Measurements from ENCODE around the gene ERICH2.

Gene ERICH2

DNA sequence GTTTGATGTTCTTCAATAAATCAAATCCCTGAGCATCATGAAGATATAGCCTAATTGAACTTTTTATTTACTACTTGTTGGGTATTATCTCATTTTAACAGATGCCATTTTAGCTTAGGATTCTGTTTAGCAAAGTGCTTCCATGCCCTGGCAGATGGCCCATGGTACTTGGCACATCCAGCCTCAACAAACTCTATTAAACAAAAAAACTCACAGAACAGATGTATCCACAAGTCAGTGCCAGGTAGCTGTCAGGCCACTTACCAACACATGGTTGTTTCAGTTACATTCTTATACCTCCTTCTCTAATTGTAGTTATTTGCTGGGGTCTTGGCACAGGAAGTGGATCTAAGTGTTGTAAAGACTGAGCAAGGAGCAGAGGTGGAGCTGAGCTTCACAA, 76.1 kb downstream of the ERICH2 start:
- ATAC-seq: no peak; the same call in 2 of the 3 replicates
- TF ChIP-seq, protein P1, sequence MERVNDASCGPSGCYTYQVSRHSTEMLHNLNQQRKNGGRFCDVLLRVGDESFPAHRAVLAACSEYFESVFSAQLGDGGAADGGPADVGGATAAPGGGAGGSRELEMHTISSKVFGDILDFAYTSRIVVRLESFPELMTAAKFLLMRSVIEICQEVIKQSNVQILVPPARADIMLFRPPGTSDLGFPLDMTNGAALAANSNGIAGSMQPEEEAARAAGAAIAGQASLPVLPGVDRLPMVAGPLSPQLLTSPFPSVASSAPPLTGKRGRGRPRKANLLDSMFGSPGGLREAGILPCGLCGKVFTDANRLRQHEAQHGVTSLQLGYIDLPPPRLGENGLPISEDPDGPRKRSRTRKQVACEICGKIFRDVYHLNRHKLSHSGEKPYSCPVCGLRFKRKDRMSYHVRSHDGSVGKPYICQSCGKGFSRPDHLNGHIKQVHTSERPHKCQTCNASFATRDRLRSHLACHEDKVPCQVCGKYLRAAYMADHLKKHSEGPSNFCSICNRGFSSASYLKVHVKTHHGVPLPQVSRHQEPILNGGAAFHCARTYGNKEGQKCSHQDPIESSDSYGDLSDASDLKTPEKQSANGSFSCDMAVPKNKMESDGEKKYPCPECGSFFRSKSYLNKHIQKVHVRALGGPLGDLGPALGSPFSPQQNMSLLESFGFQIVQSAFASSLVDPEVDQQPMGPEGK (CRISPR knock-in tag; IDR thresholded peaks at IDR 0.05; ENCODE audit: borderline replicate concordance): no peak
- TF ChIP-seq, protein P2, sequence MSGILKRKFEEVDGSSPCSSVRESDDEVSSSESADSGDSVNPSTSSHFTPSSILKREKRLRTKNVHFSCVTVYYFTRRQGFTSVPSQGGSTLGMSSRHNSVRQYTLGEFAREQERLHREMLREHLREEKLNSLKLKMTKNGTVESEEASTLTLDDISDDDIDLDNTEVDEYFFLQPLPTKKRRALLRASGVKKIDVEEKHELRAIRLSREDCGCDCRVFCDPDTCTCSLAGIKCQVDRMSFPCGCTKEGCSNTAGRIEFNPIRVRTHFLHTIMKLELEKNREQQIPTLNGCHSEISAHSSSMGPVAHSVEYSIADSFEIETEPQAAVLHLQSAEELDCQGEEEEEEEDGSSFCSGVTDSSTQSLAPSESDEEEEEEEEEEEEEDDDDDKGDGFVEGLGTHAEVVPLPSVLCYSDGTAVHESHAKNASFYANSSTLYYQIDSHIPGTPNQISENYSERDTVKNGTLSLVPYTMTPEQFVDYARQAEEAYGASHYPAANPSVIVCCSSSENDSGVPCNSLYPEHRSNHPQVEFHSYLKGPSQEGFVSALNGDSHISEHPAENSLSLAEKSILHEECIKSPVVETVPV (CRISPR knock-in tag; IDR thresholded peaks at IDR 0.05): no peak
- TF ChIP-seq ESRRG (CRISPR knock-in tag; IDR thresholded peaks at IDR 0.05) (no peak), ZC3H10 (CRISPR knock-in tag; IDR thresholded peaks at IDR 0.05) (no peak), TOX (CRISPR knock-in tag; IDR thresholded peaks at IDR 0.05; ENCODE audit: borderline replicate concordance) (no peak), RARB (CRISPR knock-in tag; IDR thresholded peaks at IDR 0.05) (no peak), GLIS3 (CRISPR knock-in tag; IDR thresholded peaks at IDR 0.05) (no peak), OSR1 (CRISPR knock-in tag; IDR thresholded peaks at IDR 0.05) (no peak), BACH2 (CRISPR knock-in tag; IDR thresholded peaks at IDR 0.05; ENCODE audit: borderline replicate concordance) (no peak), ARNTL (CRISPR knock-in tag; IDR thresholded peaks at IDR 0.05; ENCODE audit: borderline replicate concordance, low read depth) (no peak)

DNA sequence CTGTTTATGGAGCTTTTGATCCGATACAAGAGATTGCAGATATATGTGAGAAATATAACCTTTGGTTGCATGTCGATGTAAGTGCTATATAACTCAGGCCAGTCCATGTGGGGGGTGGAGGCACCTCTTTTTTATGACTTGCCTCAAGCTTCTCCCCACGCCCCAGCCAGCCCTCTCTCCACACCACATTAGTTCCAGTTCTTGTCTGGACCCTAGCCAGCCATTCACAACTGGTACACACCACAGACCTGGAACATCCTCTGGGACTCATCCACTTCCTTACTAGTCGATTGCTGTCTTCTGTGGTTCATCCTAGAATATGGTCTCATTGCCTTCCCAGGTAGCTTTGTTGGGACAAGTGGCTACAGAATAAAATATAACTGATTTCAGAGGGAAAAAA, 77.5 kb downstream of the ERICH2 start:
- TF ChIP-seq RARB (CRISPR knock-in tag; IDR thresholded peaks at IDR 0.05) (no peak), GLIS3 (CRISPR knock-in tag; IDR thresholded peaks at IDR 0.05) (no peak), ESRRG (CRISPR knock-in tag; IDR thresholded peaks at IDR 0.05) (no peak), ZC3H10 (CRISPR knock-in tag; IDR thresholded peaks at IDR 0.05) (no peak), ZNF565 (CRISPR knock-in tag; conservative IDR thresholded peaks at IDR 0.05; ENCODE audit: low read depth) (no peak), CREB5 (CRISPR knock-in tag; IDR thresholded peaks at IDR 0.05; ENCODE audit: low read depth) (no peak), ISL1 (CRISPR knock-in tag; IDR thresholded peaks at IDR 0.05) (no peak), ZNF8 (CRISPR knock-in tag; IDR thresholded peaks at IDR 0.05) (no peak), BACH2 (CRISPR knock-in tag; IDR thresholded peaks at IDR 0.05; ENCODE audit: borderline replicate concordance) (no peak), TOX (CRISPR knock-in tag; IDR thresholded peaks at IDR 0.05; ENCODE audit: borderline replicate concordance) (no peak), ZFP3 (CRISPR knock-in tag; IDR thresholded peaks at IDR 0.05) (no peak), ARNTL (CRISPR knock-in tag; IDR thresholded peaks at IDR 0.05; ENCODE audit: borderline replicate concordance, low read depth) (no peak)
- TF ChIP-seq, protein P2 (CRISPR knock-in tag; IDR thresholded peaks at IDR 0.05): no peak
- TF ChIP-seq, protein P3, sequence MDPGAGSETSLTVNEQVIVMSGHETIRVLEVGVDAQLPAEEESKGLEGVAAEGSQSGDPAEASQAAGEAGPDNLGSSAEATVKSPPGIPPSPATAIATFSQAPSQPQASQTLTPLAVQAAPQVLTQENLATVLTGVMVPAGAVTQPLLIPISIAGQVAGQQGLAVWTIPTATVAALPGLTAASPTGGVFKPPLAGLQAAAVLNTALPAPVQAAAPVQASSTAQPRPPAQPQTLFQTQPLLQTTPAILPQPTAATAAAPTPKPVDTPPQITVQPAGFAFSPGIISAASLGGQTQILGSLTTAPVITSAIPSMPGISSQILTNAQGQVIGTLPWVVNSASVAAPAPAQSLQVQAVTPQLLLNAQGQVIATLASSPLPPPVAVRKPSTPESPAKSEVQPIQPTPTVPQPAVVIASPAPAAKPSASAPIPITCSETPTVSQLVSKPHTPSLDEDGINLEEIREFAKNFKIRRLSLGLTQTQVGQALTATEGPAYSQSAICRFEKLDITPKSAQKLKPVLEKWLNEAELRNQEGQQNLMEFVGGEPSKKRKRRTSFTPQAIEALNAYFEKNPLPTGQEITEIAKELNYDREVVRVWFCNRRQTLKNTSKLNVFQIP (CRISPR knock-in tag; IDR thresholded peaks at IDR 0.05; ENCODE audit: borderline replicate concordance, low read depth): no peak
- TF ChIP-seq, protein P4, sequence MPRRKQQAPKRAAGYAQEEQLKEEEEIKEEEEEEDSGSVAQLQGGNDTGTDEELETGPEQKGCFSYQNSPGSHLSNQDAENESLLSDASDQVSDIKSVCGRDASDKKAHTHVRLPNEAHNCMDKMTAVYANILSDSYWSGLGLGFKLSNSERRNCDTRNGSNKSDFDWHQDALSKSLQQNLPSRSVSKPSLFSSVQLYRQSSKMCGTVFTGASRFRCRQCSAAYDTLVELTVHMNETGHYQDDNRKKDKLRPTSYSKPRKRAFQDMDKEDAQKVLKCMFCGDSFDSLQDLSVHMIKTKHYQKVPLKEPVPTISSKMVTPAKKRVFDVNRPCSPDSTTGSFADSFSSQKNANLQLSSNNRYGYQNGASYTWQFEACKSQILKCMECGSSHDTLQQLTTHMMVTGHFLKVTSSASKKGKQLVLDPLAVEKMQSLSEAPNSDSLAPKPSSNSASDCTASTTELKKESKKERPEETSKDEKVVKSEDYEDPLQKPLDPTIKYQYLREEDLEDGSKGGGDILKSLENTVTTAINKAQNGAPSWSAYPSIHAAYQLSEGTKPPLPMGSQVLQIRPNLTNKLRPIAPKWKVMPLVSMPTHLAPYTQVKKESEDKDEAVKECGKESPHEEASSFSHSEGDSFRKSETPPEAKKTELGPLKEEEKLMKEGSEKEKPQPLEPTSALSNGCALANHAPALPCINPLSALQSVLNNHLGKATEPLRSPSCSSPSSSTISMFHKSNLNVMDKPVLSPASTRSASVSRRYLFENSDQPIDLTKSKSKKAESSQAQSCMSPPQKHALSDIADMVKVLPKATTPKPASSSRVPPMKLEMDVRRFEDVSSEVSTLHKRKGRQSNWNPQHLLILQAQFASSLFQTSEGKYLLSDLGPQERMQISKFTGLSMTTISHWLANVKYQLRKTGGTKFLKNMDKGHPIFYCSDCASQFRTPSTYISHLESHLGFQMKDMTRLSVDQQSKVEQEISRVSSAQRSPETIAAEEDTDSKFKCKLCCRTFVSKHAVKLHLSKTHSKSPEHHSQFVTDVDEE (CRISPR knock-in tag; IDR thresholded peaks at IDR 0.05): no peak
- no peak for ATAC-seq

All from SK-N-SH treated with all-trans-retinoic acid at 6 μM for 48 hours (cell line).